HG02981 (cell line): Measurements from ENCODE around the gene NCOA6.

ENCODE experiments used
- ATAC-seq: cut with Tn5 transposase; IDR thresholded peaks from one replicate; pipeline ENCODE4 v1.9.1; 2021; ENCODE audit warnings: mild to moderate bottlenecking, moderate library complexity; ENCODE audit not compliant: unreplicated experiment

Gene NCOA6

GRCh38 chr20:34825530-34826362 is at the start of gene NCOA6:
Gene NCOA6 (minus strand): TSS chr20:34825651. CDS start chr20:34782355, 43,296 bp downstream.
- peak; percentile 41 for ATAC-seq

- no peak for ATAC-seq
Observed at GRCh38 chr20:34874094-34874654, 48.7 kb upstream of the NCOA6 start.

- ATAC-seq = no peak
Observed at GRCh38 chr20:34873583-34874093, 48.2 kb upstream of the NCOA6 start.

GRCh38 chr20:34872622-34873224 is 47.3 kb upstream of the NCOA6 start, which contains the start of gene GGT7:
Gene GGT7 (minus strand): TSS chr20:34872856. CDS start chr20:34872815, 41 bp downstream.
- ATAC-seq = no peak

GRCh38 chr20:34871966-34872621 is 46.6 kb upstream of the NCOA6 start:
- ATAC-seq = no peak

GRCh38 chr20:34871320-34871926 is 46.0 kb upstream of the NCOA6 start:
- no peak for ATAC-seq

GRCh38 chr20:34864216-34864615 is 38.8 kb upstream of the NCOA6 start:
- no peak for ATAC-seq

- ATAC-seq = no peak
Observed at GRCh38 chr20:34863421-34863965, 38.0 kb upstream of the NCOA6 start.

GRCh38 chr20:34862724-34863123 is 37.3 kb upstream of the NCOA6 start:
- ATAC-seq = no peak

- ATAC-seq = no peak
Observed at GRCh38 chr20:34861386-34862084, 36.1 kb upstream of the NCOA6 start.

- no peak for ATAC-seq
Observed at GRCh38 chr20:34859826-34860545, 34.5 kb upstream of the NCOA6 start.

- no peak for ATAC-seq
Observed at GRCh38 chr20:34859367-34859766, 33.9 kb upstream of the NCOA6 start.

GRCh38 chr20:34852298-34852697 is 26.8 kb upstream of the NCOA6 start:
- no peak for ATAC-seq

GRCh38 chr20:34850969-34851368 is 25.5 kb upstream of the NCOA6 start:
- ATAC-seq = no peak

GRCh38 chr20:34849778-34850177 is 24.3 kb upstream of the NCOA6 start:
- no peak for ATAC-seq

GRCh38 chr20:34848597-34848996 is 23.1 kb upstream of the NCOA6 start:
- no peak for ATAC-seq

GRCh38 chr20:34843421-34843820 is 18.0 kb upstream of the NCOA6 start:
- ATAC-seq = no peak

GRCh38 chr20:34842143-34842542 is 16.7 kb upstream of the NCOA6 start:
- no peak for ATAC-seq

- no peak for ATAC-seq
Observed at GRCh38 chr20:34834459-34834893, 9.0 kb upstream of the NCOA6 start.
